ENCODE data around the gene CANX. TPM values are rescaled to one million over a fixed set of nuclear protein-coding genes. Genes with fewer than 3 reads are reported as not detected.

The CANX gene
- total and polyA plus RNA-seq, 9 of the 15 experiments (the other 6 are each of a cell fraction or from before 2014, with no cell fraction given): 155 to 893 (median 589) TPM

DNA sequence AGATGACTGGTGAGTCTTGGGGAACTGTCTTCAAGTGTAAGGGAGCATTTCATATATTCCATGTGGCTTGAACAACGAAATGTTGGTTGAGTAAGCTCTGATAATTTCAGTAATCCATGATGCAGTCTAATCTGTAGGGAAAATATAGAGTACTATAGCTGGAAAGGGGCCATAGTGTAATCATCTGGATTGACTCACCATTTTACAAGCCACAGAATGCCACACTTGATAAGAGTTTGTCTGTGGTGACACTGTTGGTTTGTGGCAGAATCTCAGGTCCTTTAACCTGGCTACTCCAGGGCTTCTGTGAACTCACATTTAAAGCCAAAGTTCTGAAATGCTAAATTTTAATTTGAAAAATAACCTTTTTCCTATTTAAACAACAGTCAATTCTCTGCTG, 17.5 kb downstream of the CANX start:
- H4K20me1 ChIP-seq (replicated peaks; ENCODE audit: control insufficient read depth, insufficient read depth, low read length): no peaks in the 10 kb centered on the region
- no peaks in the 10 kb centered on the region for H3K27me3 ChIP-seq (ENCODE audit: control insufficient read depth in 2 of 2, insufficient read depth in 2 of 2, low read length in 2 of 2)
- no peaks in the 10 kb centered on the region for H3K9me3 ChIP-seq (replicated peaks; ENCODE audit: control insufficient read depth, insufficient read depth, low read depth, low read length)
- TF ChIP-seq NR3C1 (CRISPR knock-in tag; IDR thresholded peaks at IDR 0.05): no peak
- no peak for TF ChIP-seq TGIF2 (CRISPR knock-in tag; IDR thresholded peaks at IDR 0.05)
- TF ChIP-seq RCOR1 (IDR thresholded peaks at IDR 0.05; ENCODE audit: borderline replicate concordance in 1 of 2, low read depth in 2 of 2, low read length in 2 of 2): no peak
- TF ChIP-seq ZNF316 (IDR thresholded peaks at IDR 0.05): no peak
- no peak for TF ChIP-seq DDX20 (tag; IDR thresholded peaks at IDR 0.05; ENCODE audit: low read depth)
- no peak for TF ChIP-seq SREBF1 (IDR thresholded peaks at IDR 0.05; ENCODE audit: borderline replicate concordance, low read depth, low read length)
- TF ChIP-seq CSDE1 (IDR thresholded peaks at IDR 0.05): no peak
- TF ChIP-seq, protein P1, sequence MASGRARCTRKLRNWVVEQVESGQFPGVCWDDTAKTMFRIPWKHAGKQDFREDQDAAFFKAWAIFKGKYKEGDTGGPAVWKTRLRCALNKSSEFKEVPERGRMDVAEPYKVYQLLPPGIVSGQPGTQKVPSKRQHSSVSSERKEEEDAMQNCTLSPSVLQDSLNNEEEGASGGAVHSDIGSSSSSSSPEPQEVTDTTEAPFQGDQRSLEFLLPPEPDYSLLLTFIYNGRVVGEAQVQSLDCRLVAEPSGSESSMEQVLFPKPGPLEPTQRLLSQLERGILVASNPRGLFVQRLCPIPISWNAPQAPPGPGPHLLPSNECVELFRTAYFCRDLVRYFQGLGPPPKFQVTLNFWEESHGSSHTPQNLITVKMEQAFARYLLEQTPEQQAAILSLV (tag; IDR thresholded peaks at IDR 0.05): no peak
- no peak for TF ChIP-seq PCBP2 (IDR thresholded peaks at IDR 0.05; ENCODE audit: low read depth, low read length, poor library complexity, severe bottlenecking)
- no peak for TF ChIP-seq FOXJ2 (tag; IDR thresholded peaks at IDR 0.05)
- TF ChIP-seq NFE2L1 (tag; IDR thresholded peaks at IDR 0.05; ENCODE audit: borderline replicate concordance, low read depth): no peak
- TF ChIP-seq HEY1 (CRISPR knock-in tag; IDR thresholded peaks at IDR 0.05; ENCODE audit: borderline replicate concordance): no peak
- TF ChIP-seq, protein P2, sequence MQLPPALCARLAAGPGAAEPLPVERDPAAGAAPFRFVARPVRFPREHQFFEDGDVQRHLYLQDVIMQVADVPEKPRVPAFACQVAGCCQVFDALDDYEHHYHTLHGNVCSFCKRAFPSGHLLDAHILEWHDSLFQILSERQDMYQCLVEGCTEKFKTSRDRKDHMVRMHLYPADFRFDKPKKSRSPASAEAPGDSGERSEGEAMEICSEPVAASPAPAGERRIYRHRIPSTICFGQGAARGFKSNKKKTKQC (CRISPR knock-in tag; IDR thresholded peaks at IDR 0.05): no peak
- TF ChIP-seq ZNF668 (CRISPR knock-in tag; IDR thresholded peaks at IDR 0.05): no peak
- no peak for TF ChIP-seq RNF2 (IDR thresholded peaks at IDR 0.05)
- no peak for TF ChIP-seq ZFP1 (CRISPR knock-in tag; IDR thresholded peaks at IDR 0.05)
- no TSS peak for BruUV-seq (replicated peaks)
- H3K4me3 ChIP-seq: no peak overlapping the region
- in situ Hi-C loops (cut with MboI) (no loop called here), intact Hi-C loops (cut with micrococcal nuclease) (no loop called here)
- no peak overlapping the region for H2AFZ ChIP-seq (ENCODE audit: low read depth, low read length)
- ATAC-seq (no peak), FAIRE-seq (no peak), DNase-seq (ENCODE audit: extremely low read depth in 1 of 4, low spot score in 3 of 4) (no peak)
- H3K9me1 ChIP-seq (ENCODE audit: control insufficient read depth, insufficient read depth, low read length): no peaks in the 10 kb centered on the region
- 53% methylated on average over 1 of the region's 1 CpG for WGBS (ENCODE audit: insufficient coverage, low coverage, missing lambda C conversion rate)
- no peaks in the 10 kb centered on the region for H3K4me1 ChIP-seq (replicated peaks in 1 of 2; ENCODE audit: control insufficient read depth in 2 of 2, insufficient read depth in 2 of 2, low read length in 2 of 2)
- H3K27ac ChIP-seq (ENCODE audit: extremely low read depth, low read depth, low read length): no peak overlapping the region
- ChIA-PET CTCF (ENCODE audit: low intra/inter-chr PET ratio) (no interaction called here), POLR2A (interaction anchor here (0.5 to 3.2 kb wide), 4 partner anchors 13 to 195 kb away, joined by 3 to 13 read pairs (median 6); partner anchors contain the start of genes CANX and MAML1)
- no peak overlapping the region for H3K4me2 ChIP-seq (ENCODE audit: insufficient read depth, low read length)
- no peak overlapping the region for H3K9ac ChIP-seq (ENCODE audit: insufficient read depth in 1 of 2, low read depth in 2 of 2, low read length in 2 of 2)
- H3K79me2 ChIP-seq (ENCODE audit: control insufficient read depth, insufficient read depth, low read length): peaks cover 26% of the 10 kb centered on the region
- H3K36me3 ChIP-seq (ENCODE audit: control insufficient read depth, insufficient read depth, low read length): peaks cover 88% of the 10 kb centered on the region
